PC-3 (cell line): ENCODE results near the gene GH1.
"Not testable (repeated sequence)": the region's sequence is repeated elsewhere in the genome, so short reads cannot be mapped to it uniquely, and the experiment has no call there.

Source experiments
- EZH2 ChIP-seq: fragments of 300-600 bp; sonication (generic); IDR thresholded peaks from one replicate; pipeline ENCODE4 v1.6.1; 2017; ENCODE audit warnings: antibody characterized with exemption, mild to moderate bottlenecking, low read length; ENCODE audit not compliant: unreplicated experiment
- TF ChIP-seq, protein P1 (sequence below): fragments of 300-600 bp; sonication (generic); conservative IDR thresholded peaks from 2 replicates; pipeline ENCODE4 v1.5.1; 2017; ENCODE audit warnings: antibody characterized with exemption, low read depth, mild to moderate bottlenecking, low read length

DNA sequence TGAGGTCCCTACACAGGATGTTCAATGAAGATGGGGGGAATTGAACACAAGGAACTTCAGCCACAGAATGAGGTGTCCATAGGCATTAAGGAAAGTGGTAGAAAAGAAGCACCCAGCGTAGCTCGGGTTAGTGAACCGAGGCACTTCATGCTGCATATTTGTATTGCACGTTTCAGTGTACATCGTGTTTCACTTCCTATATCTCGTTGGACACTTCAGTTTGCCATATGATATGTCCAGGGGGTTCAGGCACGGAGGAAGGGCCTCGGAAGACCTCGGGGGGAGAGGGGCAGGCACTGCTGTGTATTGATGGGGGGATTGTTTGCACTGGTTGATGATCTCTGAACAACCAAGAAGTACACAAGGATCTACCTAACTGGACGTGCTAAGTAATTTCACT, 2.9 kb downstream of the GH1 start:
- TF ChIP-seq, protein P1, sequence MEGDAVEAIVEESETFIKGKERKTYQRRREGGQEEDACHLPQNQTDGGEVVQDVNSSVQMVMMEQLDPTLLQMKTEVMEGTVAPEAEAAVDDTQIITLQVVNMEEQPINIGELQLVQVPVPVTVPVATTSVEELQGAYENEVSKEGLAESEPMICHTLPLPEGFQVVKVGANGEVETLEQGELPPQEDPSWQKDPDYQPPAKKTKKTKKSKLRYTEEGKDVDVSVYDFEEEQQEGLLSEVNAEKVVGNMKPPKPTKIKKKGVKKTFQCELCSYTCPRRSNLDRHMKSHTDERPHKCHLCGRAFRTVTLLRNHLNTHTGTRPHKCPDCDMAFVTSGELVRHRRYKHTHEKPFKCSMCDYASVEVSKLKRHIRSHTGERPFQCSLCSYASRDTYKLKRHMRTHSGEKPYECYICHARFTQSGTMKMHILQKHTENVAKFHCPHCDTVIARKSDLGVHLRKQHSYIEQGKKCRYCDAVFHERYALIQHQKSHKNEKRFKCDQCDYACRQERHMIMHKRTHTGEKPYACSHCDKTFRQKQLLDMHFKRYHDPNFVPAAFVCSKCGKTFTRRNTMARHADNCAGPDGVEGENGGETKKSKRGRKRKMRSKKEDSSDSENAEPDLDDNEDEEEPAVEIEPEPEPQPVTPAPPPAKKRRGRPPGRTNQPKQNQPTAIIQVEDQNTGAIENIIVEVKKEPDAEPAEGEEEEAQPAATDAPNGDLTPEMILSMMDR, result not testable (repeated sequence)
- TF ChIP-seq EZH2, result not testable (repeated sequence)
